Measurements from ENCODE around the gene MAML2. TPM values are rescaled to one million over a fixed set of nuclear protein-coding genes. Genes with fewer than 3 reads are reported as not detected.
A peak's percentile ranks its signal among the peaks of the same experiment; 100 is the strongest.

MAML2 gene
- total and polyA plus RNA-seq, 10 donors, result 2.7 to 43.4 (median 27.2) TPM

GRCh38 chr11:96389720-96390487 is 46.9 kb upstream of the MAML2 start, which contains the start of the genes CCDC82 and JRKL:
Gene CCDC82, minus strand, starts transcription at chr11:96389912. Its CDS starts 5,165 bp downstream, at chr11:96384747.
Gene JRKL, plus strand, starts transcription at chr11:96390013. Its CDS starts 637 bp downstream, at chr11:96390650.
- Histone ChIP-seq H3K4me3 (peak within 1 kb of the TSS; percentile 82 to 93 (median 90)), H3K4me1 (peaks cover 8 to 77% (median 29%) of the 10 kb centered on the region in 6 donors), H3K9me3 (no peaks in the 10 kb centered on the region), H3K27ac (peak within 1 kb of the TSS; percentile 83 to 96 (median 91)), H3K36me3 (peaks cover 0 to 12% (median 0%) of the 10 kb centered on the region in 6 donors), H3K27me3 (replicated peaks in 1 of 7) (no peaks in the 10 kb centered on the region)
- TF ChIP-seq CTCF (IDR thresholded peaks at IDR 0.05 in 8 of 11, conservative IDR thresholded peaks at IDR 0.05 in 3 of 11), result peak in 5 of 11 experiments; percentile 22 to 42 (median 34)
- TF ChIP-seq POLR2AphosphoS5 (IDR thresholded peaks at IDR 0.05), result peak; percentile 96 to 98 (median 97)
- TF ChIP-seq POLR2A (IDR thresholded peaks at IDR 0.05), result peak; percentile 31 to 74 (median 73)
- 0 to 2% (median 1%) methylated on average over 44 to 53 of the region's 53 CpGs for WGBS, 5 donors
- intact Hi-C loops (cut with DNase I; ENCODE audit: low total_unique reads), result no loop called here
- peak; percentile 99 for DNase-seq

GRCh38 chr11:96388891-96389719 is 46.1 kb upstream of the MAML2 start:
- intact Hi-C loops (cut with DNase I; ENCODE audit: low total_unique reads), result no loop called here
- TF ChIP-seq POLR2AphosphoS5 (IDR thresholded peaks at IDR 0.05) (no peak), POLR2A (IDR thresholded peaks at IDR 0.05) (no peak), CTCF (IDR thresholded peaks at IDR 0.05 in 8 of 11, conservative IDR thresholded peaks at IDR 0.05 in 3 of 11) (no peak)

GRCh38 chr11:96385187-96385586 is 42.2 kb upstream of the MAML2 start:
- no peak overlapping the region for H3K4me3 ChIP-seq
- intact Hi-C loops (cut with DNase I; ENCODE audit: low total_unique reads), result no loop called here
- peaks cover 8 to 41% (median 21%) of the 10 kb centered on the region in 6 donors for H3K4me1 ChIP-seq
- peaks cover 0 to 57% (median 25%) of the 10 kb centered on the region in 6 donors for H3K36me3 ChIP-seq
- no peak for TF ChIP-seq POLR2AphosphoS5 (IDR thresholded peaks at IDR 0.05)
- no peak for TF ChIP-seq POLR2A (IDR thresholded peaks at IDR 0.05)
- TF ChIP-seq CTCF (IDR thresholded peaks at IDR 0.05 in 8 of 11, conservative IDR thresholded peaks at IDR 0.05 in 3 of 11), result no peak
- DNase-seq, result no peak
- H3K27ac ChIP-seq, result no peak overlapping the region
- H3K27me3 ChIP-seq (replicated peaks in 1 of 7), result no peaks in the 10 kb centered on the region
- WGBS, 5 donors, result 88 to 100% (median 95%) methylated on average over 2 of the region's 2 CpGs
- no peaks in the 10 kb centered on the region for H3K9me3 ChIP-seq

More at GRCh38 chr11:96388891-96389719, 46.1 kb upstream of the MAML2 start:
- Histone ChIP-seq H3K4me1 (peaks cover 8 to 77% (median 29%) of the 10 kb centered on the region in 6 donors), H3K27ac (peak overlapping the region; percentile 83 to 96 (median 91)), H3K9me3 (no peaks in the 10 kb centered on the region), H3K36me3 (peaks cover 0 to 18% (median 0%) of the 10 kb centered on the region in 6 donors), H3K27me3 (replicated peaks in 1 of 7) (no peaks in the 10 kb centered on the region), H3K4me3 (peak overlapping the region; percentile 82 to 93 (median 90))
- DNase-seq, result no peak
- WGBS, 5 donors, result 0 to 1% (median 1%) methylated on average over 19 to 30 of the region's 30 CpGs

Data from spleen (tissue), 11 donors.